MCF 10A (cell line): ENCODE data around the gene ZNF580. TPM values are rescaled to one million over a fixed set of nuclear protein-coding genes. Genes with fewer than 3 reads are reported as not detected.

Source experiments
- total RNA-seq: library from RNA; stranded (reverse); gene quantifications from 2 replicates; pipeline ENCODE4 v1.2.3, GENCODE V29; 2022

The ZNF580 gene
- total RNA-seq, 1 experiment from 2014 or later, result 44.9 TPM

Other genes starting within 250 kb of the ZNF580 start
- 331 and 345 TPM in 2 replicates for gene UBE2S, start 233.2 kb upstream of the ZNF580 start, total RNA-seq
- not detected in 2 replicates for gene SHISA7, start 197.7 kb upstream of the ZNF580 start, total RNA-seq
- 34.3 and 59.9 TPM in 2 replicates for gene ISOC2, start 179.4 kb upstream of the ZNF580 start, total RNA-seq
- gene C19orf85, start 176.3 kb upstream of the ZNF580 start, total RNA-seq, result 0.23 and 0.32 TPM in 2 replicates
- gene ZNF628, start 164.4 kb upstream of the ZNF580 start, total RNA-seq, result 6.2 and 12.1 TPM in 2 replicates
- 16.6 and 22.8 TPM in 2 replicates for gene NAT14, start 155.8 kb upstream of the ZNF580 start, total RNA-seq
- 0.33 and 0.59 TPM in 2 replicates for gene SSC5D, start 152.6 kb upstream of the ZNF580 start, total RNA-seq
- gene SBK2, start 103.9 kb upstream of the ZNF580 start, total RNA-seq, result not detected in 2 replicates
- gene SBK3, start 95.5 kb upstream of the ZNF580 start, total RNA-seq, result not detected in 2 replicates
- gene ZNF579, start 60.2 kb upstream of the ZNF580 start, total RNA-seq, result 11.6 and 12.6 TPM in 2 replicates
- gene FIZ1, start 41.5 kb upstream of the ZNF580 start, total RNA-seq, result 13.5 and 16.3 TPM in 2 replicates
- gene ZNF524, start 40.7 kb upstream of the ZNF580 start, total RNA-seq, result 15.7 and 17.6 TPM in 2 replicates
- 12.2 and 12.7 TPM in 2 replicates for gene ZNF865, start 35.4 kb upstream of the ZNF580 start, total RNA-seq
- 2.7 and 3.1 TPM in 2 replicates for gene ZNF784, start 16.4 kb upstream of the ZNF580 start, total RNA-seq
- gene ZNF581, start 2.6 kb downstream of the ZNF580 start, total RNA-seq, result 22.3 and 25.7 TPM in 2 replicates
- 2.3 and 2.5 TPM in 2 replicates for gene CCDC106, start 7.2 kb downstream of the ZNF580 start, total RNA-seq
- gene U2AF2, start 14.0 kb downstream of the ZNF580 start, total RNA-seq, result 220 and 280 TPM in 2 replicates
- 102 and 123 TPM in 2 replicates for gene EPN1, start 34.2 kb downstream of the ZNF580 start, total RNA-seq
- gene NLRP9, start 97.4 kb downstream of the ZNF580 start, total RNA-seq, result not detected in 2 replicates
- not detected in 2 replicates for gene RFPL4A, start 118.1 kb downstream of the ZNF580 start, total RNA-seq
- not detected in 2 replicates for gene RFPL4AL1, start 128.1 kb downstream of the ZNF580 start, total RNA-seq
- not detected in 2 replicates for gene NLRP11, start 191.0 kb downstream of the ZNF580 start, total RNA-seq
- gene NLRP4, start 195.5 kb downstream of the ZNF580 start, total RNA-seq, result not detected in 2 replicates